WTC11 (cell line): ENCODE measurements around the gene NBPF1. TPM values are rescaled to one million over a fixed set of nuclear protein-coding genes. Genes with fewer than 3 reads are reported as not detected.
A peak's percentile ranks its signal among the peaks of the same experiment; 100 is the strongest.
"Not testable (repeated sequence)": the region's sequence is repeated elsewhere in the genome, so short reads cannot be mapped to it uniquely, and the experiment has no call there.

Source experiments
- ATAC-seq: fragments of 200-7000 bp; cut with Tn5 transposase; 2 replicates; pipeline ENCODE4 v1.10.0; 2021; ENCODE audit warnings: mild to moderate bottlenecking, moderate library complexity
- CTCF ChIA-PET: fragments of 300-600 bp; sonication (Branson Sonifier 250); formaldehyde crosslinking; loops from one replicate; lab custom pipeline; 2021; ENCODE audit warnings: antibody characterized with exemption; lab: Charles Lee
- POLR2A ChIA-PET: fragments of 350-600 bp; sonication (Branson Sonifier 250); formaldehyde crosslinking; loops from one replicate; lab custom pipeline; 2021; ENCODE audit warnings: antibody characterized with exemption; lab: Charles Lee
- DNase-seq: peaks from one replicate; pipeline ENCODE4 v3.0.0; 2021; ENCODE audit warnings: low spot score
- H3K27ac Mint-ChIP-seq: 2 replicates; pipeline ENCODE4 v1.8.0; 2021; ENCODE audit warnings: mixed read lengths
- H3K27me3 Mint-ChIP-seq: 2 replicates; pipeline ENCODE4 v1.8.0; 2021; ENCODE audit warnings: low read depth, mild to moderate bottlenecking, moderate library complexity, mixed read lengths
- H3K36me3 Mint-ChIP-seq: 2 replicates; pipeline ENCODE4 v1.8.0; 2021; ENCODE audit warnings: mixed read lengths
- H3K4me1 Mint-ChIP-seq: 2 replicates; pipeline ENCODE4 v1.8.0; 2022; ENCODE audit warnings: mixed read lengths
- H3K4me3 Mint-ChIP-seq: 2 replicates; pipeline ENCODE4 v1.8.0; 2021; ENCODE audit warnings: mild to moderate bottlenecking, moderate library complexity, mixed read lengths
- H3K9me3 Mint-ChIP-seq: 2 replicates; pipeline ENCODE4 v1.8.0; 2021; ENCODE audit warnings: mixed read lengths
- E2F1 ChIP-seq: sonication (generic); formaldehyde crosslinking; IDR thresholded peaks from 2 replicates; pipeline ENCODE4 v1.8.0; 2022; ENCODE audit warnings: mild to moderate bottlenecking, missing genetic modification reagents
- FOXK1 ChIP-seq: sonication (generic); formaldehyde crosslinking; IDR thresholded peaks from 2 replicates; pipeline ENCODE4 v1.8.0; 2022; ENCODE audit warnings: mild to moderate bottlenecking, moderate library complexity, missing genetic modification reagents
- FOXP4 ChIP-seq: sonication (generic); formaldehyde crosslinking; IDR thresholded peaks from 2 replicates; pipeline ENCODE4 v1.8.0; 2022; ENCODE audit warnings: mild to moderate bottlenecking, missing genetic modification reagents
- GABPB1 ChIP-seq: sonication (generic); formaldehyde crosslinking; IDR thresholded peaks from 2 replicates; pipeline ENCODE4 v1.8.1; 2023; ENCODE audit warnings: mild to moderate bottlenecking, missing genetic modification reagents
- GTF2I ChIP-seq: fragments of 250-450 bp; sonication (Bioruptor Pico); conservative IDR thresholded peaks from 2 replicates; pipeline ENCODE4 v1.4.0; 2021; ENCODE audit warnings: mild to moderate bottlenecking
- NR1H2 ChIP-seq: sonication (generic); formaldehyde crosslinking; IDR thresholded peaks from 2 replicates; pipeline ENCODE4 v1.9.0; 2021; ENCODE audit warnings: mild to moderate bottlenecking, moderate library complexity, missing genetic modification reagents
- SP1 ChIP-seq: sonication (generic); formaldehyde crosslinking; conservative IDR thresholded peaks from 2 replicates; pipeline ENCODE4 v1.8.1; 2022; ENCODE audit warnings: missing genetic modification reagents
- ZNF121 ChIP-seq: sonication (generic); formaldehyde crosslinking; IDR thresholded peaks from 2 replicates; pipeline ENCODE4 v1.8.0; 2023; ENCODE audit warnings: missing genetic modification reagents
- ZNF423 ChIP-seq: fragments of 250-450 bp; sonication (Bioruptor Pico); IDR thresholded peaks from 2 replicates; pipeline ENCODE4 v2.1.2; 2022; ENCODE audit warnings: mild to moderate bottlenecking, moderate library complexity
- total RNA-seq: library from RNA; stranded (reverse); gene quantifications from 3 replicates; pipeline ENCODE4 v1.2.3, GENCODE V29; 2021
- TF ChIP-seq, protein P1 (sequence below): sonication (generic); formaldehyde crosslinking; IDR thresholded peaks from 2 replicates; pipeline ENCODE4 v1.8.0; 2022; ENCODE audit warnings: mild to moderate bottlenecking, missing genetic modification reagents
- TF ChIP-seq, protein P2 (sequence below): sonication (generic); formaldehyde crosslinking; IDR thresholded peaks from 2 replicates; pipeline ENCODE4 v1.8.0; 2022; ENCODE audit warnings: mild to moderate bottlenecking, missing genetic modification reagents
- TF ChIP-seq, protein P3 (sequence below): sonication (generic); formaldehyde crosslinking; IDR thresholded peaks from 2 replicates; pipeline ENCODE4 v1.8.1; 2022; ENCODE audit warnings: mild to moderate bottlenecking, moderate library complexity, missing genetic modification reagents

The NBPF1 gene
- total RNA-seq, 1 experiment from 2014 or later: 18.3 TPM

DNA sequence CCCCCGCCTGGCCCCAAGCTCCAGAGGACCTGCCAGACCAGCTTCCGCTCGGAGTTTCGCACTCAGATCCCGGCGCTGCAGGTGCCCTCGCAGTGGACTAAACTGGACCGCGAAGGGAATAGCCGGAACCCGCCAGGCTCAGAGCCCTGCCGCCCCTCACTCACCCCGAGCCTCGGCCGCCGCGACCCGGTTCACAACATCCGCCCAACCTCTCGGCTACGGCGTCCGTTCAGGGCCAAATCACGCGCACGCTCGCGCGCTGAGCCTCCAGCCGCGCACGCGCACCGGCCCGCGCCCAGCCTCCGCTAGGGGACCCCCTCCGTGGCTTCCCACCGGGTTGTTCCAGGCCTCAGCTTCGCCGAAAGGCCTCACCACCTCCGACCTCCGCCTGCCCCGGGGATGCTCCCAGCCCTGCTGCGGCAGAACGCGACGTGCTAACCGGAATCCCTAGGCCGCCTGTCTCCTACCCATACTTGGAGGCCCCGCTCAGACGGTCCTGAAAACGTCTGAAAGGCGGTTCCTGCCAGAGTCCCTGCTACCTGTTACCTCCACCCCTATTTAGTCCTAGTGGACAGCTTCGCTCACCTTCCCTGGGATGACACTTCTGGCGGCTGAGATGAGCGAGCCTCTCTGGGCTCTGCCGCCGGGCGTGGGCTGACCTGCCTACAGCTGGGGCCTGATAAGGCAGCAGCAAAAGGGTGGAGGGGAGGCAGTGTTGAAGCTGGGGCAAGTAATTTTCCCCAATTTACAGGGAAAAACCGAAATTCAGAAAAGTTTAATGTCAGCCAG is 31.3 kb upstream of the NBPF1 start (continued):
- TF ChIP-seq E2F1 (CRISPR knock-in tag) (peak; percentile 81; the same call in 1 of the 2 replicates), FOXP4 (CRISPR knock-in tag) (peak; percentile 90), FOXK1 (CRISPR knock-in tag) (peak; percentile 100), GABPB1 (CRISPR knock-in tag) (peak; percentile 82), ZNF121 (CRISPR knock-in tag) (0 out of 2 replicates have a peak, but pooled peaks have one; percentile 12), SP1 (CRISPR knock-in tag) (peak; percentile 96)
- TF ChIP-seq, protein P1, sequence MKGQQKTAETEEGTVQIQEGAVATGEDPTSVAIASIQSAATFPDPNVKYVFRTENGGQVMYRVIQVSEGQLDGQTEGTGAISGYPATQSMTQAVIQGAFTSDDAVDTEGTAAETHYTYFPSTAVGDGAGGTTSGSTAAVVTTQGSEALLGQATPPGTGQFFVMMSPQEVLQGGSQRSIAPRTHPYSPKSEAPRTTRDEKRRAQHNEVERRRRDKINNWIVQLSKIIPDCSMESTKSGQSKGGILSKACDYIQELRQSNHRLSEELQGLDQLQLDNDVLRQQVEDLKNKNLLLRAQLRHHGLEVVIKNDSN (CRISPR knock-in tag): peak; percentile 57
- TF ChIP-seq, protein P2, sequence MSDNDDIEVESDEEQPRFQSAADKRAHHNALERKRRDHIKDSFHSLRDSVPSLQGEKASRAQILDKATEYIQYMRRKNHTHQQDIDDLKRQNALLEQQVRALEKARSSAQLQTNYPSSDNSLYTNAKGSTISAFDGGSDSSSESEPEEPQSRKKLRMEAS: peak; percentile 96
- TF ChIP-seq, protein P3, sequence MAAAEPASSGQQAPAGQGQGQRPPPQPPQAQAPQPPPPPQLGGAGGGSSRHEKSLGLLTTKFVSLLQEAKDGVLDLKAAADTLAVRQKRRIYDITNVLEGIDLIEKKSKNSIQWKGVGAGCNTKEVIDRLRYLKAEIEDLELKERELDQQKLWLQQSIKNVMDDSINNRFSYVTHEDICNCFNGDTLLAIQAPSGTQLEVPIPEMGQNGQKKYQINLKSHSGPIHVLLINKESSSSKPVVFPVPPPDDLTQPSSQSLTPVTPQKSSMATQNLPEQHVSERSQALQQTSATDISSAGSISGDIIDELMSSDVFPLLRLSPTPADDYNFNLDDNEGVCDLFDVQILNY (CRISPR knock-in tag): peak; percentile 94

DNA sequence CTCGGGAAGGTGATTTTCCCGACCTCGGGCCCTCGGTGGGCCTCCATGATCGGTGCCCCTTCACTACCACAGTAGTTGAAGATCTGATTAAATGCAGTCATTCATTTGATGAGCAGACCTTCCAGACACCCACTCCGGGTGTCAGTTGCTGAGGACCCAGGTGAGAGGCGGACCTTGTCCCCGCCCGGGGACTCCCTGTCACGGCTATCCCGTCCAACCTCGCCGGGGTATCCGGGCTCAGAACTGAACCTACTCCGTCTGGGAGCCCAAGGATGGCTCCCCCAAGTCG is 30.8 kb upstream of the NBPF1 start:
- no peak for DNase-seq
- peak; percentile 5 for ATAC-seq
- TF ChIP-seq GTF2I (CRISPR knock-in tag): 0 out of 2 replicates have a peak, but pooled peaks have one; percentile 8
- no peak for TF ChIP-seq ZNF423 (CRISPR knock-in tag)
- H3K4me1 Mint-ChIP-seq: no peaks in the 10 kb centered on the region
- no peak overlapping the region for H3K27ac Mint-ChIP-seq
- peaks cover 10% of the 10 kb centered on the region for H3K27me3 Mint-ChIP-seq
- H3K36me3 Mint-ChIP-seq: no peaks in the 10 kb centered on the region
- H3K9me3 Mint-ChIP-seq: no peaks in the 10 kb centered on the region
- no peak overlapping the region for H3K4me3 Mint-ChIP-seq
- CTCF ChIA-PET: interaction anchor here (0.8 to 2.3 kb wide), 5 partner anchors 23 to 65 kb away, joined by 3 to 14 read pairs (median 5); no protein-coding TSS in a partner anchor
- POLR2A ChIA-PET: interaction anchor here (0.8 kb wide), 1 partner anchor 67 kb away, joined by 3 read pairs; no protein-coding TSS in a partner anchor

- not testable (repeated sequence) for H3K4me3 Mint-ChIP-seq, H3K27me3 Mint-ChIP-seq, H3K4me1 Mint-ChIP-seq, H3K36me3 Mint-ChIP-seq, H3K9me3 Mint-ChIP-seq, H3K27ac Mint-ChIP-seq, ATAC-seq
- ChIA-PET CTCF (interaction anchor here (0.8 to 2.3 kb wide), 6 partner anchors 23 to 66 kb away, joined by 3 to 14 read pairs (median 4); no protein-coding TSS in a partner anchor), POLR2A (interaction anchor here (0.8 kb wide), 1 partner anchor 67 kb away, joined by 3 read pairs; no protein-coding TSS in a partner anchor)
- peak; percentile 26 for DNase-seq
Observed at GRCh38 chr1:16643476-16644192, 30.3 kb upstream of the NBPF1 start.

- H3K27me3 Mint-ChIP-seq, ATAC-seq, H3K27ac Mint-ChIP-seq, H3K4me1 Mint-ChIP-seq, H3K9me3 Mint-ChIP-seq, POLR2A ChIA-PET, H3K4me3 Mint-ChIP-seq, H3K36me3 Mint-ChIP-seq: not testable (repeated sequence)
- peak; percentile 16 for DNase-seq
- TF ChIP-seq NR1H2 (CRISPR knock-in tag): peak; percentile 38; the same call in 1 of the 2 replicates
- CTCF ChIA-PET: interaction anchor here (1.2 kb wide), 1 partner anchor 65 kb away, joined by 3 read pairs; no protein-coding TSS in a partner anchor
Observed at GRCh38 chr1:16643001-16643411, 29.6 kb upstream of the NBPF1 start.

DNA sequence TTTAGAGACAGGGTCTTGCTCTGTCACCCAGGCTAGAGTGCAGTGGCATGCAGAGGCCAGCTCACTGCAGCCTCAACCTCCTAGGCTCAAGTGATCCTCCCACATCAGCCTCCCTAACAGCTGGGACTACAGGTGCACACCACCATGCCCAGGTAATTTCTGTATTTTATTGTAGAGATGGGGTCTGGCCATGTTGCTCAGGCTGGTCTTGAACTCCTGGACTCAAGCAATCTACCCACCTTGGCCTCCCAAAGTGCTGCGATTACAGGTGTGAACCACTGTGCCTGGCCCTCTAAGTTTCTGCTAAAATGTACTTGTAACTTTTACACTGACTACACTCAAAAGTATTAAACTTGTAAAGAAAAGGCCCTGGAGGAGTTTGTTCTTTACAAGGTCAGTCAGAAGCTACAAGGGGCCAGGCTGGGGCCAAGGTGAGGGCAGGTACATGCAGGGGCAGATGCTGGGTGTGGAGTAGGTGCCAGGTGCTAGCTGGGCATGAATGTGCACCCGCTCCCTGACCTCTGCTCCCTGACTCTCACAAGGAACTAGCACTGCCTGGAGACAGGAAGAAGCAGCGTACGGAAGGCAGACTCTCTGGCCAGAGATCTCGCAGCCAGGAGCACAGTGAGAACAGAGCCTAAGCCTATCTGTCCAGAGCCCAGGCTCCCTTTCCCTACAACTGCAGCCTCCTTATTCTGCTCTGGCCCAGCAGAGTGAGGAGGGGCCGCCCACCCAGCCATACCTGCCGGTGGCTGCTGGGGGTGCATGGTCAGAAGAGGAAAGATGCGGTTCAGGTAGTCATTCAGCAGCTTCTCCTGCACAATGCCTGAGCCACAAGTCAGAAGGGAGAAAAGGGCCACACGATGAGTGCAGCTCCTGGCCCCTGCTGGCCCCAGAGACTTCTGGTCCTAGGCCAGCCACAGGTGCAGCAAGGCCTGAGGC is 28.9 kb upstream of the NBPF1 start:
- peak; percentile 13 for DNase-seq
- H3K4me1 Mint-ChIP-seq, H3K27me3 Mint-ChIP-seq, POLR2A ChIA-PET, ATAC-seq, H3K27ac Mint-ChIP-seq, H3K9me3 Mint-ChIP-seq, H3K4me3 Mint-ChIP-seq, H3K36me3 Mint-ChIP-seq: not testable (repeated sequence)
- CTCF ChIA-PET: interaction anchor here (1.2 kb wide), 1 partner anchor 65 kb away, joined by 3 read pairs; no protein-coding TSS in a partner anchor

DNA sequence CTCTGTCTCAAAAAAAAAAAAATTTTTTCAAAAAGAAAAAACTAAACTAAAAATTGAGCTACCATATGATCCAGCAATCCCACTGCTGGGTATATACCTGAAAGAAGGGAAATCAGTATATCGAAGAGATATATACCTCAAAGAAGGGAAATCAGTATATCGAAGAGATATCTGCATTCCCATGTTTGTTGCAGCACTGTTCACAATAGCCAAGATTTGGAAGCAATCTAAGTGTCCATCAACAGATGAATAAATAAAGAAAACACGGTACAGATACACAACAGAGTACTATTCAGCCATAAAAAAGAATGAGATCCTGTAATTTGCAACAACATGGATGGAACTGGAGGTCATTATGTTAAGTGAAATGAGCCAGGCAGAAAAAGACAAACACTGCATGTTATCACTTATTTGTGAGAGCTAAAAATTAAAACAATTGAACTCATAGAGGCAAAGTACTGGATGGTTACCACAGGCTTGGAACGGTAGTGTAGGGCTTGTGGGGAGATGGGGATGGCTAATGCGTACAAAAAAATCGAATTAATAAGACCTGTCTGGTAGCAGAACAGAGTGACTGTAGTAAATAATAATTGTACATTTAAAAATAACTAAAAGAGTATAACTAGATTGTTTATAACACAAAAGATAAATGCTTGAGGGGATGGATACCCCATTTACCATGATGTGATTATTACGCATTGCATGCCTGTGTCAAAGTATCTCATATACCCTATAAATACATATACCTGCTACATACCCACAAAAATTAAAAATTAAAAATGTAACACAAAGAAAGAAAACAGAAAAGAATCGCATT is 28.0 kb upstream of the NBPF1 start:
- H3K9me3 Mint-ChIP-seq, H3K4me3 Mint-ChIP-seq, H3K36me3 Mint-ChIP-seq, POLR2A ChIA-PET, DNase-seq, H3K27ac Mint-ChIP-seq, H3K27me3 Mint-ChIP-seq, ATAC-seq, H3K4me1 Mint-ChIP-seq: not testable (repeated sequence)
- CTCF ChIA-PET: interaction anchor here (0.7 to 2.2 kb wide), 3 partner anchors 20 to 66 kb away, joined by 3 to 6 read pairs (median 3); no protein-coding TSS in a partner anchor
